Naive thymus-derived CD4-positive, alpha-beta T cell (primary cell): ENCODE data around the gene PLEKHA8. TPM values are rescaled to one million over a fixed set of nuclear protein-coding genes. Genes with fewer than 3 reads are reported as not detected.

Experiments used
- ATAC-seq: fragments of 150-1000 bp; cut with Tn5 transposase; 2 replicates; pipeline ENCODE4 v1.10.0; 2021; ENCODE audit warnings: mild to moderate bottlenecking, moderate library complexity
- CTCF ChIA-PET: fragments of 350-600 bp; sonication (Branson Sonifier 250); formaldehyde crosslinking; loops from one replicate; lab custom pipeline; 2021; ENCODE audit warnings: antibody characterized with exemption; lab: Charles Lee
- POLR2A ChIA-PET: fragments of 350-600 bp; sonication (Branson Sonifier 250); formaldehyde crosslinking; loops from one replicate; lab custom pipeline; 2021; ENCODE audit warnings: antibody characterized with exemption, inconsistent platforms; lab: Charles Lee
- DNase-seq, 9 donors: peaks; one replicate each; pipeline versions ENCODE4 v3.0.0 to v3.0.0-alpha.2; 2020 to 2022; ENCODE audit warnings: mixed read lengths in 1 of 9
- H3K27ac ChIP-seq: one replicate; pipeline ENCODE4 v1.7.0; 2013; ENCODE audit warnings: mild to moderate bottlenecking, low read depth, low read length, moderate library complexity
- H3K27me3 ChIP-seq, 2 donors: one replicate each; pipeline ENCODE4 v1.7.0; 2013; ENCODE audit warnings: low read length in 2 of 2, mild to moderate bottlenecking in 2 of 2, moderate library complexity in 2 of 2; ENCODE audit not compliant: control insufficient read depth in 2 of 2, insufficient read depth in 2 of 2
- H3K36me3 ChIP-seq, 3 experiments: 1 replicate in 2 of 3; 2 replicates in 1 of 3; pipeline ENCODE4 v1.7.0; 2013; ENCODE audit warnings: low read length in 3 of 3, mild to moderate bottlenecking in 3 of 3, moderate library complexity in 1 of 3; ENCODE audit not compliant: insufficient read depth in 3 of 3, control insufficient read depth in 2 of 3
- H3K4me1 ChIP-seq, 2 donors: one replicate each; pipeline ENCODE4 v1.7.0; 2013; ENCODE audit warnings: low read length in 2 of 2, mild to moderate bottlenecking in 2 of 2, moderate library complexity in 1 of 2; ENCODE audit not compliant: control insufficient read depth in 2 of 2, insufficient read depth in 2 of 2
- H3K4me3 ChIP-seq: 2 replicates; pipeline ENCODE4 v1.7.0; 2013; ENCODE audit warnings: mild to moderate bottlenecking, low read length
- H3K9me3 ChIP-seq, 3 experiments: 1 replicate in 2 of 3; 2 replicates in 1 of 3; pipeline ENCODE4 v1.7.0; 2013; ENCODE audit warnings: low read length in 3 of 3; ENCODE audit not compliant: control insufficient read depth in 2 of 3
- H3K27ac Mint-ChIP-seq, 9 donors: one replicate each; pipeline ENCODE4 v1.8.0; 2020 to 2022; ENCODE audit warnings: mixed read lengths in 9 of 9, mild to moderate bottlenecking in 8 of 9, moderate library complexity in 5 of 9, inconsistent platforms in 2 of 9
- H3K27me3 Mint-ChIP-seq, 5 donors: one replicate each; pipeline ENCODE4 v1.8.0; 2021 to 2022; ENCODE audit warnings: mixed read lengths in 5 of 5, mild to moderate bottlenecking in 1 of 5
- H3K36me3 Mint-ChIP-seq, 5 donors: one replicate each; pipeline ENCODE4 v1.8.0; 2020 to 2022; ENCODE audit warnings: mixed read lengths in 5 of 5, mild to moderate bottlenecking in 3 of 5, inconsistent platforms in 1 of 5
- H3K4me1 Mint-ChIP-seq, 7 donors: one replicate each; pipeline ENCODE4 v1.8.0; 2020 to 2022; ENCODE audit warnings: mixed read lengths in 7 of 7, mild to moderate bottlenecking in 3 of 7, inconsistent platforms in 1 of 7
- H3K4me3 Mint-ChIP-seq, 10 donors: one replicate each; pipeline ENCODE4 v1.8.0; 2020 to 2022; ENCODE audit warnings: mild to moderate bottlenecking in 10 of 10, mixed read lengths in 10 of 10, moderate library complexity in 6 of 10, inconsistent platforms in 2 of 10
- H3K9me3 Mint-ChIP-seq, 11 donors: one replicate each; pipeline ENCODE4 v1.8.0; 2020 to 2022; ENCODE audit warnings: mixed read lengths in 11 of 11, mild to moderate bottlenecking in 4 of 11, inconsistent platforms in 1 of 11, moderate library complexity in 1 of 11
- intact Hi-C, 2 donors: fragments of 100-400 bp; cut with micrococcal nuclease; formaldehyde crosslinking; loops; one replicate each; pipeline ENCODE4 v1.15.1; 2023
- polyA plus RNA-seq, 2 donors: library from polyadenylated mRNA; unstranded; fragments of 300-500 nt; fragmentation: Illumina TruSeq; gene quantifications; one replicate each; pipeline ENCODE4 v1.2.3, GENCODE V29; 2021
- total RNA-seq, 6 experiments: library from RNA in 5 of 6; stranded (reverse) in 5 of 6; gene quantifications; 1 replicate in 5 of 6; 2 replicates in 1 of 6; pipeline ENCODE4 v1.2.3 and lab custom pipeline; 2021 to 2026

Gene PLEKHA8
- total and polyA plus RNA-seq, 7 experiments from 2014 or later: 3.3 to 14.1 (median 8.4) TPM

DNA sequence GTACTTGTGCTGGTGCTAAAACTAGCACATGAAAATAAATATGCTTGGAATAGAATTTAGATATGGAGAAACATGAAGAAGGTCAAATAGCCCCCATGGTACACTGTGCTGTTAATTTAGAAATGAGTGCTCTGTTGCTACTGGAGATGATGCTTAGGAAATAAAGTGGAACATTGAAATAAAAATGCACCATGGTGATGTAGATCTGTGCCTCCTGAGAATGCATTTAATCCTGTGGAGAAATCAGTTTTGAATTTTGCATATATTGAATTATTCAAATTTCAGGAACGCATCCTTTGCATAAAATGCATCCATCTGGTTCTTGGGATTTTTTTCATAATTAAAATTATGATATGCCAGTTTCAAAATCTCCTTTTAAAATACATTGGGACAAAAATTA, 44.5 kb downstream of the PLEKHA8 start:
- ATAC-seq (no peak), DNase-seq (no peak)
- Histone ChIP-seq H3K27me3 (no peaks in the 10 kb centered on the region), H3K4me3 (no peak overlapping the region), H3K9me3 (no peaks in the 10 kb centered on the region), H3K4me1 (no peaks in the 10 kb centered on the region), H3K36me3 (peaks cover 0 to 4% (median 0%) of the 10 kb centered on the region in 3 experiments), H3K27ac (no peak overlapping the region)
- Mint-ChIP-seq H3K27ac (no peak overlapping the region), H3K27me3 (no peaks in the 10 kb centered on the region), H3K4me3 (no peak overlapping the region), H3K36me3 (peaks cover 2 to 25% (median 16%) of the 10 kb centered on the region in 5 donors), H3K4me1 (no peaks in the 10 kb centered on the region), H3K9me3 (no peaks in the 10 kb centered on the region)
- ChIA-PET POLR2A (no interaction called here), CTCF (interaction anchor here (2.4 kb wide), 1 partner anchor 10 kb away, joined by 13 read pairs; no protein-coding TSS in a partner anchor)
- intact Hi-C loops: loop anchor here in 1 of 2 donors (2.0 kb wide), 1 partner anchor 62 kb away; the partner anchor contains the start of gene MTURN

DNA sequence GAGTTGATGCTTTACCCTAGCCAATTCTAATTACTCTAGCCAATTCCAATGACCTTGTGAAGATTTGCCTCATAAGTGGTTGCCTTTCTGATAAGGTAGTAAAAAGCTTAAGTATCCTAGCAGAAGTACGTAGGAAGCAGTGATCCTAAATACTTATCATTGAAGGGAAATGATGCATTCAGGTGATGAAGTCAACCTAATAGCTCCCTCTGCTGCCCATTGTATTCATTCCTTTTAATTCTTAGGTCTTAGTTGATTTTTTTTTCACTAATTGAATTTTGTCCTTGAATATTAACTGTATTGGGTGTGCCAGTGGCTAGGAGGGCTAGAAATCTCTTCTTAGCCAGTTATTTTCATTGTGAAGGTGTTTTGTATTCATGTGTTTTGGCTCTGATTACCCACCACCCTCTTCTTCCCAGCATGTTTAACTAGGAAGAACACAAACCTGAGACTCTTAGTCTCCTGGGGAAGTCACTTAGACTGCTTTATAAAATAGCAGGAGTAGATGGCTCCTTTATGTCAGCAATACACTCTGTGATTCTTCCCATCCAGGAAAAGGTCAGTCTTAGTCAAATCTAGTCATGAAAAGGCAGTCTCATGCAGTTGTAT, 46.3 kb downstream of the PLEKHA8 start:
- ATAC-seq (no peak), DNase-seq (peak in 3 of 9 donors; percentile 4 to 16 (median 11))
- peaks cover 2 to 33% (median 22%) of the 10 kb centered on the region in 5 donors for H3K36me3 Mint-ChIP-seq
- intact Hi-C loops: loop anchor here in 1 of 2 donors (1.0 kb wide), 1 partner anchor 196 kb away; no protein-coding TSS in a partner anchor
- H3K9me3 Mint-ChIP-seq: no peaks in the 10 kb centered on the region
- H3K27me3 ChIP-seq: no peaks in the 10 kb centered on the region
- no peaks in the 10 kb centered on the region for H3K4me1 ChIP-seq
- CTCF ChIA-PET: interaction anchor here (2.4 kb wide), 1 partner anchor 12 kb away, joined by 13 read pairs; no protein-coding TSS in a partner anchor
- no peak overlapping the region for H3K27ac ChIP-seq
- H3K36me3 ChIP-seq: peaks cover 0 to 12% (median 0%) of the 10 kb centered on the region in 3 experiments
- no peak overlapping the region for H3K4me3 Mint-ChIP-seq
- H3K4me1 Mint-ChIP-seq: no peaks in the 10 kb centered on the region
- H3K4me3 ChIP-seq: no peak overlapping the region
- POLR2A ChIA-PET: no interaction called here
- H3K27me3 Mint-ChIP-seq: no peaks in the 10 kb centered on the region
- no peaks in the 10 kb centered on the region for H3K9me3 ChIP-seq
- H3K27ac Mint-ChIP-seq: no peak overlapping the region

GRCh38 chr7:30076411-30076810, 48.2 kb downstream of the PLEKHA8 start:
- no peaks in the 10 kb centered on the region for H3K4me1 ChIP-seq
- no peak for ATAC-seq
- no peak overlapping the region for H3K27ac ChIP-seq
- H3K36me3 ChIP-seq: peaks cover 0 to 13% (median 0%) of the 10 kb centered on the region in 3 experiments
- Mint-ChIP-seq H3K9me3 (no peaks in the 10 kb centered on the region), H3K36me3 (peaks cover 0 to 40% (median 24%) of the 10 kb centered on the region in 5 donors), H3K27me3 (no peaks in the 10 kb centered on the region), H3K4me1 (no peaks in the 10 kb centered on the region), H3K4me3 (no peak overlapping the region), H3K27ac (no peak overlapping the region)
- POLR2A ChIA-PET: no interaction called here
- no peaks in the 10 kb centered on the region for H3K27me3 ChIP-seq
- CTCF ChIA-PET: no interaction called here
- no peak for DNase-seq
- H3K9me3 ChIP-seq: no peaks in the 10 kb centered on the region
- intact Hi-C loops: no loop called here
- H3K4me3 ChIP-seq: no peak overlapping the region

DNA sequence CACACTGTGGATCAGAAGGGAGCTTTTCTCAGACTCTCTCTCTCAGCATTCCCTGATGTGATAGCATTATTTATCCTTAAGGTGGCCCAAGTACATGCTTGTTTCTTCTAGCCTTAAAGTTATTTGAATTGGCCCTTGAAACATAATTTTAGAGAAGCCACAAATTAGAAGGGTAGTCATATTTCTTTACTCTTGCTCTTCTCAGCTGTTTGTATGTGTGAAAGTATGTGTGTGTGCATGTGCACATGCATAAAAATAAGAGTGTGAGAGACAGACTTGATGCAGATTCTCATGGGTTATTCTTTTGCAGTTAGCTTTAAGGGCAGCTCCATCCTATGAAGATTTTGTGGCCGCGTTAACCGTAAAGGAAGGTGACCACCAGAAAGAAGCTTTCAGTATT, 50.1 kb downstream of the PLEKHA8 start:
- no peaks in the 10 kb centered on the region for H3K9me3 ChIP-seq
- Mint-ChIP-seq H3K4me1 (no peaks in the 10 kb centered on the region), H3K27ac (no peak overlapping the region), H3K4me3 (no peak overlapping the region), H3K36me3 (peaks cover 0 to 38% (median 21%) of the 10 kb centered on the region in 5 donors), H3K9me3 (no peaks in the 10 kb centered on the region), H3K27me3 (no peaks in the 10 kb centered on the region)
- intact Hi-C loops: no loop called here
- no peak overlapping the region for H3K27ac ChIP-seq
- ATAC-seq (no peak), DNase-seq (no peak)
- ChIA-PET CTCF (interaction anchor here (1.0 kb wide), 1 partner anchor 16 kb away, joined by 3 read pairs; no protein-coding TSS in a partner anchor), POLR2A (interaction anchor here (0.6 kb wide), 1 partner anchor 1002 kb away, joined by 3 read pairs; no protein-coding TSS in a partner anchor)
- no peaks in the 10 kb centered on the region for H3K4me1 ChIP-seq
- no peak overlapping the region for H3K4me3 ChIP-seq
- peaks cover 0 to 13% (median 0%) of the 10 kb centered on the region in 3 experiments for H3K36me3 ChIP-seq
- H3K27me3 ChIP-seq: no peaks in the 10 kb centered on the region

- no peak overlapping the region for H3K27ac ChIP-seq
- H3K4me1 ChIP-seq: no peaks in the 10 kb centered on the region
- H3K36me3 ChIP-seq: peaks cover 0 to 13% (median 0%) of the 10 kb centered on the region in 3 experiments
- no peak overlapping the region for H3K4me3 ChIP-seq
- no peaks in the 10 kb centered on the region for H3K4me1 Mint-ChIP-seq
- no peaks in the 10 kb centered on the region for H3K9me3 ChIP-seq
- no peaks in the 10 kb centered on the region for H3K9me3 Mint-ChIP-seq
- CTCF ChIA-PET: no interaction called here
- intact Hi-C loops: no loop called here
- no peaks in the 10 kb centered on the region for H3K27me3 Mint-ChIP-seq
- H3K27me3 ChIP-seq: no peaks in the 10 kb centered on the region
- DNase-seq (no peak), ATAC-seq (no peak)
- H3K36me3 Mint-ChIP-seq: peaks cover 0 to 45% (median 21%) of the 10 kb centered on the region in 5 donors
- no peak overlapping the region for H3K27ac Mint-ChIP-seq
- POLR2A ChIA-PET: no interaction called here
- no peak overlapping the region for H3K4me3 Mint-ChIP-seq
Observed at GRCh38 chr7:30079880-30080279, 51.7 kb downstream of the PLEKHA8 start.

GRCh38 chr7:30080818-30081217, 52.6 kb downstream of the PLEKHA8 start:
- no peak overlapping the region for H3K4me3 ChIP-seq
- ChIA-PET POLR2A (no interaction called here), CTCF (interaction anchor here (0.6 kb wide), 1 partner anchor 269 kb away, joined by 3 read pairs; no protein-coding TSS in a partner anchor)
- Mint-ChIP-seq H3K4me1 (no peaks in the 10 kb centered on the region), H3K27me3 (no peaks in the 10 kb centered on the region), H3K27ac (no peak overlapping the region), H3K36me3 (peaks cover 0 to 49% (median 25%) of the 10 kb centered on the region in 5 donors), H3K4me3 (no peak overlapping the region), H3K9me3 (no peaks in the 10 kb centered on the region)
- intact Hi-C loops: no loop called here
- H3K4me1 ChIP-seq: no peaks in the 10 kb centered on the region
- no peak overlapping the region for H3K27ac ChIP-seq
- H3K27me3 ChIP-seq: no peaks in the 10 kb centered on the region
- H3K36me3 ChIP-seq: peaks cover 0 to 13% (median 0%) of the 10 kb centered on the region in 3 experiments
- ATAC-seq (no peak), DNase-seq (no peak)
- H3K9me3 ChIP-seq: no peaks in the 10 kb centered on the region
